Measurements from ENCODE around the gene KCNK4.

Gene KCNK4

GRCh38 chr11:64266339-64266738 lies 24.8 kb upstream of the KCNK4 start:
- H3K4me1 Mint-ChIP-seq = peaks cover 7% of the 10 kb centered on the region
- H3K36me3 Mint-ChIP-seq (ENCODE audit: low read depth) = peaks cover 11% of the 10 kb centered on the region
- no peaks in the 10 kb centered on the region for H3K9me3 Mint-ChIP-seq
- no peaks in the 10 kb centered on the region for H3K27me3 Mint-ChIP-seq (ENCODE audit: low read depth)
- TF ChIP-seq, protein P1, sequence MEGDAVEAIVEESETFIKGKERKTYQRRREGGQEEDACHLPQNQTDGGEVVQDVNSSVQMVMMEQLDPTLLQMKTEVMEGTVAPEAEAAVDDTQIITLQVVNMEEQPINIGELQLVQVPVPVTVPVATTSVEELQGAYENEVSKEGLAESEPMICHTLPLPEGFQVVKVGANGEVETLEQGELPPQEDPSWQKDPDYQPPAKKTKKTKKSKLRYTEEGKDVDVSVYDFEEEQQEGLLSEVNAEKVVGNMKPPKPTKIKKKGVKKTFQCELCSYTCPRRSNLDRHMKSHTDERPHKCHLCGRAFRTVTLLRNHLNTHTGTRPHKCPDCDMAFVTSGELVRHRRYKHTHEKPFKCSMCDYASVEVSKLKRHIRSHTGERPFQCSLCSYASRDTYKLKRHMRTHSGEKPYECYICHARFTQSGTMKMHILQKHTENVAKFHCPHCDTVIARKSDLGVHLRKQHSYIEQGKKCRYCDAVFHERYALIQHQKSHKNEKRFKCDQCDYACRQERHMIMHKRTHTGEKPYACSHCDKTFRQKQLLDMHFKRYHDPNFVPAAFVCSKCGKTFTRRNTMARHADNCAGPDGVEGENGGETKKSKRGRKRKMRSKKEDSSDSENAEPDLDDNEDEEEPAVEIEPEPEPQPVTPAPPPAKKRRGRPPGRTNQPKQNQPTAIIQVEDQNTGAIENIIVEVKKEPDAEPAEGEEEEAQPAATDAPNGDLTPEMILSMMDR (IDR thresholded peaks at IDR 0.05; ENCODE audit: unreplicated experiment in 3 of 3) = no peak
- no peak overlapping the region for H3K27ac Mint-ChIP-seq
- peak overlapping the region in 2 of 3 experiments; percentile 16 to 53 for H3K4me3 Mint-ChIP-seq

- peaks cover 7% of the 10 kb centered on the region for H3K36me3 Mint-ChIP-seq (ENCODE audit: low read depth)
- TF ChIP-seq, protein P1 (IDR thresholded peaks at IDR 0.05; ENCODE audit: unreplicated experiment in 3 of 3) = no peak
- peak overlapping the region in 2 of 3 experiments; percentile 98 to 99 for H3K27ac Mint-ChIP-seq
- H3K4me3 Mint-ChIP-seq = peak overlapping the region; percentile 42 to 97 (median 57)
- H3K4me1 Mint-ChIP-seq = peaks cover 7% of the 10 kb centered on the region
- H3K27me3 Mint-ChIP-seq (ENCODE audit: low read depth) = no peaks in the 10 kb centered on the region
- no peaks in the 10 kb centered on the region for H3K9me3 Mint-ChIP-seq
Observed at GRCh38 chr11:64267207-64267945, 23.7 kb upstream of the KCNK4 start.

DNA sequence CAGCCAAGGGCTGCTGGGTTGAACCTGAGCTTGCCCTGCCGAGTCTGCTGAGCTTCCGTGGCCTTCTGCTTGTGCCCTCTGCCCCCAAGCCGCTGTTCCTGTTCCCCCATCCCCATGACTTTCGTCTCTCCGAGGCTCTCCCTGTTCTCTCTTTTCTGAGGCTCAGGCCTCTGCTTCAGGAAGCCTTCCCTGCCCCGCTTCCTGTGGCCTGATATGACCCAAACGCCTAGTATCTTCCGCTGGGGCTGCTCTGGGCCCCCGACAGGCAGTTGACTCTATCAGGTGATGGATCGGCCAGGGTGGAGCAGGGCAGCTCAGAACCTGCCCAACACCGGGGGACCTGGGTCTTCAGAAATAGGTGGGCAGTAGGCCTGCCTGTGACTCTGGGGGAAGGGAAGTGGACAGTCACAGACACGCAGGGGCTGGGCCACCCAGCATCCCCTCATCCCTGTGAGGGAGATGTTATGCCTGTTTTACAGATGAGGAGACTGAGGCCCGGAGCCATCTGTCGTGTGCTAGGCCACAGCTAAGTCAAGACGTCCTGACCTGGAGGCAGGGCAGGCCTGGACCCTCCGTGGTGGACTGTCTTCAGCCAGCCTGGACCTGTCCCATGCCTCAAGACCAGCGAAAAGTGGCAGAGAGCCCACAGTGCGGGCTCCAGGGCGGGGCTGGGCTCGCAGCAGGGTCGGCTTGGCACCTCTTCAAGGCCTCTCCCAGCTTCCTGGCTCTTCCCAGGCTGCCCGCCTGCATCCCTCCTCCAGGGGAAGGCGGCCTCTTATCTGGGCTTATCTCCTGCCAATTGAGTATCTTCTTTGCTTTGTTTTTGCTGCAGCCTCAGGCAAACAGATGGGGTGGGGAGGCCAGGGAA lies 22.8 kb upstream of the KCNK4 start:
- Mint-ChIP-seq H3K36me3 (ENCODE audit: low read depth) (peaks cover 4% of the 10 kb centered on the region), H3K9me3 (no peaks in the 10 kb centered on the region), H3K27ac (peak overlapping the region; percentile 81 to 99 (median 98)), H3K4me1 (peaks cover 7% of the 10 kb centered on the region), H3K4me3 (peak overlapping the region; percentile 94 to 97 (median 96)), H3K27me3 (ENCODE audit: low read depth) (no peaks in the 10 kb centered on the region)
- TF ChIP-seq, protein P1 (IDR thresholded peaks at IDR 0.05; ENCODE audit: unreplicated experiment in 3 of 3) = no peak

DNA sequence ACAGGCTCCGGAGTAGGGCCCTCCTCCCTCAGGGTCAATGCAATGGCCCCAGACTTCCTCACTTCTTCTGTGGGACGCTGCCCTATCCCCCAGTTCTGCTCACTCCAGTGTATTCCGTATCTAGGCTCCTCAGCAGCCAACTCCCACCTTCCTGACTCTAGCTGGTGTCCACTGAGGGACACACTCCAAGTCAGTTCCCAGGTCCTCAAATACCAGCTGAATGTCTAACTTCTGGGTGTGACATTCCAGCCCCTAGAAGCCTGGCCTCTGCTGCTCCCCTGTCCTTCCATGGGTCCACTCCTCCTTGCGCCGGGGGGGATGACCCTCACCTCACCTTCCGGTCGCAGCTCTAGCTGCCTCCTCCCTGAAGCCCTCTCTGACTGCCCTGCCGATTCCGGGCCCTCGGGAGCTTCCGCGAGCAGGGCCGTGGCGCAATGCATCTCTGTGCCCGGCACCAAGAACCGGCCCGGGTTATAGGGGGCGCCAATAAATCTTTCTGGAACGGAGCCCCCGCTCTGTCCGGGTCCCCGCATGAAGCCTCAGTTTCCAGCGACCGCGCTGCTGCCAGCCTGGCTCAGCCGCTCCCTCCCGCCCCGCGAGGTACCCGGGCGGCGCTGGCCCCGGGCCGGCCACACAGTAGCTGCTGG lies 22.1 kb upstream of the KCNK4 start:
- H3K4me3 Mint-ChIP-seq = peak overlapping the region; percentile 94 to 97 (median 96)
- H3K27me3 Mint-ChIP-seq (ENCODE audit: low read depth) = no peaks in the 10 kb centered on the region

GRCh38 chr11:64269540-64270220 lies 21.4 kb upstream of the KCNK4 start:
- H3K4me1 Mint-ChIP-seq = peaks cover 7% of the 10 kb centered on the region
- H3K27me3 Mint-ChIP-seq (ENCODE audit: low read depth) = no peaks in the 10 kb centered on the region
- H3K9me3 Mint-ChIP-seq = no peaks in the 10 kb centered on the region
- peaks cover 4% of the 10 kb centered on the region for H3K36me3 Mint-ChIP-seq (ENCODE audit: low read depth)
- H3K4me3 Mint-ChIP-seq = peak overlapping the region; percentile 94 to 97 (median 96)
- TF ChIP-seq, protein P1 (IDR thresholded peaks at IDR 0.05; ENCODE audit: unreplicated experiment in 3 of 3) = peak in 1 of 3 experiments; percentile 49
- H3K27ac Mint-ChIP-seq = peak overlapping the region; percentile 97 to 99 (median 98)

More for the DNA sequence above, 22.1 kb upstream of the KCNK4 start:
- Mint-ChIP-seq H3K36me3 (ENCODE audit: low read depth) (peaks cover 4% of the 10 kb centered on the region), H3K27ac (peak overlapping the region; percentile 81 to 99 (median 98)), H3K4me1 (peaks cover 7% of the 10 kb centered on the region), H3K9me3 (no peaks in the 10 kb centered on the region)
- TF ChIP-seq, protein P1 (IDR thresholded peaks at IDR 0.05; ENCODE audit: unreplicated experiment in 3 of 3) = no peak
